IMR-90 (cell line): ENCODE measurements around the gene RAB11A. TPM values are rescaled to one million over a fixed set of nuclear protein-coding genes. Genes with fewer than 3 reads are reported as not detected.

Source experiments
- ATAC-seq: fragments of 200-7000 bp; cut with Tn5 transposase; 2 replicates; pipeline ENCODE4 v1.9.1; 2020; ENCODE audit warnings: low read depth, mild to moderate bottlenecking, moderate library complexity
- BruUV-seq: library from RNA; stranded (reverse); fragments of 400-500 nt; replicated peaks from 2 replicates; lab custom pipeline; 2021; lab: Mats Ljungman, UMichigan
- CTCF ChIA-PET: fragments of 300-600 bp; formaldehyde crosslinking; extraction: SDS; loops from one replicate; lab custom pipeline; 2021; ENCODE audit warnings: antibody characterized with exemption; lab: Yijun Ruan, JAX
- POLR2A ChIA-PET: fragments of 300-600 bp; sonication (Branson Sonifier 250); formaldehyde crosslinking; loops from one replicate; lab custom pipeline; 2022; ENCODE audit warnings: antibody characterized with exemption; ENCODE audit not compliant: unreplicated experiment; lab: Charles Lee
- DNase-seq: peaks from one replicate; pipeline ENCODE4 v3.0.0; 2013
- H2AFZ ChIP-seq: replicated peaks from 2 replicates; pipeline ENCODE3; 2013; ENCODE audit warnings: low read length, mild to moderate bottlenecking; ENCODE audit not compliant: poor library complexity
- H2AK5ac ChIP-seq: 2 replicates; pipeline ENCODE4 v1.6.1; 2013; ENCODE audit warnings: low read depth, low read length, inconsistent platforms
- H2AK9ac ChIP-seq: replicated peaks from 2 replicates; pipeline ENCODE3; 2013; ENCODE audit warnings: mild to moderate bottlenecking, low read depth, low read length, moderate library complexity; ENCODE audit not compliant: poor library complexity
- H2BK120ac ChIP-seq: 2 replicates; pipeline ENCODE4 v1.6.1; 2013; ENCODE audit warnings: low read depth, low read length, inconsistent platforms
- H2BK15ac ChIP-seq: 3 replicates; pipeline ENCODE4 v1.6.1; 2013; ENCODE audit warnings: low read depth, low read length, inconsistent platforms
- H2BK20ac ChIP-seq: 2 replicates; pipeline ENCODE4 v1.6.1; 2013; ENCODE audit warnings: low read depth, mild to moderate bottlenecking, inconsistent platforms, low read length, moderate library complexity
- H2BK5ac ChIP-seq: 2 replicates; pipeline ENCODE4 v1.6.1; 2013; ENCODE audit warnings: mild to moderate bottlenecking, low read depth, low read length, inconsistent platforms; ENCODE audit not compliant: poor library complexity, severe bottlenecking
- H3K14ac ChIP-seq: replicated peaks from 2 replicates; pipeline ENCODE4 v1.6.1; 2013; ENCODE audit warnings: low read depth, low read length, inconsistent platforms
- H3K18ac ChIP-seq: 2 replicates; pipeline ENCODE4 v1.6.1; 2013; ENCODE audit warnings: low read depth, low read length, control low read depth
- H3K23ac ChIP-seq: 2 replicates; pipeline ENCODE4 v1.6.1; 2013; ENCODE audit warnings: low read depth, low read length, inconsistent platforms
- H3K27ac ChIP-seq: 2 replicates; pipeline ENCODE4 v1.5.1; 2013; ENCODE audit warnings: mild to moderate bottlenecking, control low read depth, low read length; ENCODE audit not compliant: insufficient read depth
- H3K27me3 ChIP-seq: 2 replicates; pipeline ENCODE4 v1.6.1; 2013; ENCODE audit warnings: low read length; ENCODE audit not compliant: control insufficient read depth, insufficient read depth
- H3K36me3 ChIP-seq: 2 replicates; pipeline ENCODE4 v1.6.1; 2013; ENCODE audit warnings: low read length, mixed read lengths; ENCODE audit not compliant: control insufficient read depth, insufficient read depth
- H3K4ac ChIP-seq: 2 replicates; pipeline ENCODE4 v1.6.1; 2013; ENCODE audit warnings: low read depth, low read length, inconsistent platforms
- H3K4me1 ChIP-seq: 2 replicates; pipeline ENCODE4 v1.6.1; 2013; ENCODE audit warnings: low read length, mixed read lengths; ENCODE audit not compliant: control insufficient read depth, insufficient read depth
- H3K4me2 ChIP-seq: 2 replicates; pipeline ENCODE4 v1.6.1; 2013; ENCODE audit warnings: low read depth, mild to moderate bottlenecking, control low read depth, low read length, moderate library complexity
- H3K4me3 ChIP-seq: 2 replicates; pipeline ENCODE4 v1.5.1; 2013; ENCODE audit warnings: low read depth, mild to moderate bottlenecking, control low read depth, low read length, moderate library complexity; ENCODE audit not compliant: insufficient read depth
- H3K56ac ChIP-seq: 2 replicates; pipeline ENCODE4 v1.6.1; 2013; ENCODE audit warnings: low read length, inconsistent platforms; ENCODE audit not compliant: insufficient read depth; ENCODE audit errors: extremely low read depth
- H3K79me1 ChIP-seq, 2 experiments: 2 replicates each; pipeline ENCODE4 v1.6.1; 2013; ENCODE audit warnings: low read length in 2 of 2, inconsistent platforms in 1 of 2, low read depth in 1 of 2
- H3K9ac ChIP-seq: 2 replicates; pipeline ENCODE4 v1.6.1; 2013; ENCODE audit warnings: low read depth, low read length, control low read depth
- H3K9me1 ChIP-seq: 2 replicates; pipeline ENCODE4 v1.6.1; 2013; ENCODE audit warnings: low read length, inconsistent platforms; ENCODE audit not compliant: insufficient read depth
- H3K9me3 ChIP-seq: 2 replicates; pipeline ENCODE4 v1.6.1; 2013; ENCODE audit warnings: low read length; ENCODE audit not compliant: control insufficient read depth, insufficient read depth
- H4K20me1 ChIP-seq: 2 replicates; pipeline ENCODE4 v1.6.1; 2013; ENCODE audit warnings: low read length, inconsistent platforms; ENCODE audit not compliant: insufficient read depth
- H4K5ac ChIP-seq: 2 replicates; pipeline ENCODE4 v1.6.1; 2013; ENCODE audit warnings: mild to moderate bottlenecking, low read depth, low read length, control low read depth
- H4K8ac ChIP-seq, 2 experiments: 2 replicates each; pipeline ENCODE4 v1.6.1; 2013; ENCODE audit warnings: low read depth in 2 of 2, low read length in 2 of 2, control low read depth in 1 of 2, inconsistent platforms in 1 of 2
- H4K91ac ChIP-seq: 2 replicates; pipeline ENCODE4 v1.6.1; 2013; ENCODE audit warnings: low read depth, low read length, inconsistent platforms; ENCODE audit not compliant: insufficient read depth
- BHLHE40 ChIP-seq: fragments of 150-350 bp; IDR thresholded peaks from 2 replicates; pipeline ENCODE4 v1.6.1; 2016; ENCODE audit warnings: mild to moderate bottlenecking, low read depth, low read length
- CTCF ChIP-seq: conservative IDR thresholded peaks from 2 replicates; pipeline ENCODE4 v1.5.1; 2012; ENCODE audit warnings: mild to moderate bottlenecking, low read depth, low read length, improper control_type of control experiment
- RAD21 ChIP-seq: IDR thresholded peaks from 2 replicates; pipeline ENCODE4 v1.6.1; 2012; ENCODE audit warnings: low read length, improper control_type of control experiment
- SMC3 ChIP-seq: fragments of 150-350 bp; IDR thresholded peaks from 2 replicates; pipeline ENCODE4 v1.6.1; 2016; ENCODE audit warnings: low read depth, mild to moderate bottlenecking, antibody characterized with exemption, low read length, moderate library complexity
- WGBS, 2 experiments: methylation state at CpG; one replicate each; pipeline versions ENCODE4 v1.1.5 to v1.1.7; 2013; ENCODE audit warnings: missing lambda C conversion rate in 2 of 2; ENCODE audit not compliant: insufficient read length in 1 of 2; ENCODE audit errors: extremely low coverage in 2 of 2; 5-methylcytosine and 5-hydroxymethylcytosine counted together
- dilution Hi-C: fragments of 300-500 bp; cut with HindIII; formaldehyde crosslinking; loops from one replicate; pipeline ENCODE4 v1.14.3; 2018; ENCODE audit warnings: low sequenced_read_pairs; ENCODE audit not compliant: unreplicated experiment
- in situ Hi-C: fragments of 300-500 bp; cut with MboI; formaldehyde crosslinking; loops from 3 replicates; pipeline ENCODE4 v1.14.3; 2019; ENCODE audit warnings: low sequenced_read_pairs, inconsistent platforms, mixed read lengths
- intact Hi-C: fragments of 100-400 bp; cut with micrococcal nuclease; formaldehyde crosslinking; loops from 2 replicates; pipeline ENCODE4 v1.10.0; 2022
- polyA plus RNA-seq, 3 experiments: library from polyadenylated mRNA; depleted of rRNA; stranded (reverse); fragments of >200 nt; gene quantifications; 2 replicates each; pipeline ENCODE4 v1.2.3, GENCODE V29; 2012; ENCODE audit warnings: low replicate concordance in 1 of 3
- total RNA-seq: library from RNA; depleted of rRNA; stranded (reverse); fragments of >200 nt; gene quantifications from 2 replicates; pipeline ENCODE4 v1.2.3, GENCODE V29; 2012

The RAB11A gene
- total and polyA plus RNA-seq, 2 of the 4 experiments (the other 2 are of a cell fraction): 341 to 462 TPM

GRCh38 chr15:65856821-65857455 lies 12.4 kb upstream of the RAB11A start:
- H3K56ac ChIP-seq: no peak overlapping the region
- no peaks in the 10 kb centered on the region for H4K20me1 ChIP-seq
- BruUV-seq: no TSS peak
- no peak overlapping the region for H3K4me3 ChIP-seq
- intact Hi-C loops: loop anchor here (2.0 to 5.0 kb wide), 2 partner anchors 65 to 218 kb away; partner anchors contain the start of gene DENND4A
- dilution Hi-C loops: no loop called here
- H2AK5ac ChIP-seq: no peak overlapping the region
- TF ChIP-seq CTCF (peak; percentile 68), SMC3 (peak; percentile 78), BHLHE40 (no peak), RAD21 (peak; percentile 73)
- H3K14ac ChIP-seq: no peak overlapping the region
- no peak overlapping the region for H3K4me2 ChIP-seq
- no peak overlapping the region for H4K5ac ChIP-seq
- DNase-seq: peak; percentile 53
- no peak overlapping the region for H3K4ac ChIP-seq
- no peak overlapping the region for H2AK9ac ChIP-seq
- H2BK15ac ChIP-seq: no peak overlapping the region
- POLR2A ChIA-PET: no interaction called here
- H3K9ac ChIP-seq: no peak overlapping the region
- H3K4me1 ChIP-seq: no peaks in the 10 kb centered on the region
- CTCF ChIA-PET: interaction anchor here (0.6 to 2.3 kb wide), 12 partner anchors 12 to 1026 kb away, joined by 3 to 6 read pairs (median 5); partner anchors contain the start of genes INTS14 and SLC24A1
- peaks cover 1% of the 10 kb centered on the region; the same call in 1 of the 2 replicates for H3K27me3 ChIP-seq
- WGBS, 2 experiments: 86% methylated on average over 4 of the region's 12 CpGs; no CpG with 5 or more reads in 1 of the 2 experiments
- no peak overlapping the region for H4K91ac ChIP-seq
- H2AFZ ChIP-seq: no peak overlapping the region
- H4K8ac ChIP-seq: no peak overlapping the region
- no peak overlapping the region for H3K27ac ChIP-seq
- H2BK20ac ChIP-seq: no peak overlapping the region
- H3K36me3 ChIP-seq: no peaks in the 10 kb centered on the region
- in situ Hi-C loops: loop anchor here (5.0 kb wide), 1 partner anchor 210 kb away; no protein-coding TSS in a partner anchor
- ATAC-seq: no peak; the same call in 1 of the 2 replicates
- no peaks in the 10 kb centered on the region for H3K79me1 ChIP-seq
- H3K18ac ChIP-seq: no peak overlapping the region
- H3K9me3 ChIP-seq: no peaks in the 10 kb centered on the region
- H2BK5ac ChIP-seq: no peak overlapping the region
- no peaks in the 10 kb centered on the region for H3K9me1 ChIP-seq
- no peak overlapping the region for H3K23ac ChIP-seq
- no peak overlapping the region for H2BK120ac ChIP-seq
